ENCODE data around the gene GMNN.

The GMNN gene

GRCh38 chr6:24807584-24807983 lies 32.8 kb downstream of the GMNN start:
- Histone ChIP-seq H3K9me3 (ENCODE audit: severe bottlenecking) (no peaks in the 10 kb centered on the region), H3K27me3 (ENCODE audit: insufficient read depth, low read depth, severe bottlenecking) (no peaks in the 10 kb centered on the region), H3K36me3 (no peaks in the 10 kb centered on the region), H3K4me3 (ENCODE audit: low read depth, low read length) (no peak overlapping the region), H3K27ac (no peak overlapping the region)
- no peak for DNase-seq
- TF ChIP-seq CTCF (IDR thresholded peaks at IDR 0.05; ENCODE audit: low read depth, low read length): no peak

GRCh38 chr6:24809728-24810127 lies 35.0 kb downstream of the GMNN start:
- no peak overlapping the region for H3K4me3 ChIP-seq (ENCODE audit: low read depth, low read length)
- no peaks in the 10 kb centered on the region for H3K27me3 ChIP-seq (ENCODE audit: insufficient read depth, low read depth, severe bottlenecking)
- H3K36me3 ChIP-seq: no peaks in the 10 kb centered on the region
- no peak for DNase-seq
- no peak for TF ChIP-seq CTCF (IDR thresholded peaks at IDR 0.05; ENCODE audit: low read depth, low read length)
- no peak overlapping the region for H3K27ac ChIP-seq
- H3K9me3 ChIP-seq (ENCODE audit: severe bottlenecking): no peaks in the 10 kb centered on the region

GRCh38 chr6:24818346-24818745 lies 43.6 kb downstream of the GMNN start:
- H3K27me3 ChIP-seq (ENCODE audit: insufficient read depth, low read depth, severe bottlenecking): no peaks in the 10 kb centered on the region
- no peak overlapping the region for H3K4me3 ChIP-seq (ENCODE audit: low read depth, low read length)
- no peaks in the 10 kb centered on the region for H3K9me3 ChIP-seq (ENCODE audit: severe bottlenecking)
- H3K36me3 ChIP-seq: no peaks in the 10 kb centered on the region
- peak; percentile 64 for DNase-seq
- no peak overlapping the region for H3K27ac ChIP-seq
- TF ChIP-seq CTCF (IDR thresholded peaks at IDR 0.05; ENCODE audit: low read depth, low read length): no peak

- no peak for DNase-seq
- Histone ChIP-seq H3K9me3 (ENCODE audit: severe bottlenecking) (peaks cover 2% of the 10 kb centered on the region), H3K36me3 (no peaks in the 10 kb centered on the region), H3K27me3 (ENCODE audit: insufficient read depth, low read depth, severe bottlenecking) (no peaks in the 10 kb centered on the region), H3K27ac (no peak overlapping the region), H3K4me3 (ENCODE audit: low read depth, low read length) (no peak overlapping the region)
- no peak for TF ChIP-seq CTCF (IDR thresholded peaks at IDR 0.05; ENCODE audit: low read depth, low read length)
Observed at GRCh38 chr6:24821860-24822444, 47.2 kb downstream of the GMNN start.

GRCh38 chr6:24822696-24823095 lies 48.0 kb downstream of the GMNN start:
- H3K27me3 ChIP-seq (ENCODE audit: insufficient read depth, low read depth, severe bottlenecking): no peaks in the 10 kb centered on the region
- H3K36me3 ChIP-seq: no peaks in the 10 kb centered on the region
- H3K4me3 ChIP-seq (ENCODE audit: low read depth, low read length): no peak overlapping the region
- no peak overlapping the region for H3K27ac ChIP-seq
- peaks cover 2% of the 10 kb centered on the region for H3K9me3 ChIP-seq (ENCODE audit: severe bottlenecking)
- DNase-seq: no peak
- no peak for TF ChIP-seq CTCF (IDR thresholded peaks at IDR 0.05; ENCODE audit: low read depth, low read length)

GRCh38 chr6:24823185-24823584 lies 48.4 kb downstream of the GMNN start:
- H3K36me3 ChIP-seq: no peaks in the 10 kb centered on the region
- no peak overlapping the region for H3K27ac ChIP-seq
- H3K9me3 ChIP-seq (ENCODE audit: severe bottlenecking): peaks cover 2% of the 10 kb centered on the region
- no peaks in the 10 kb centered on the region for H3K27me3 ChIP-seq (ENCODE audit: insufficient read depth, low read depth, severe bottlenecking)
- no peak for DNase-seq
- no peak for TF ChIP-seq CTCF (IDR thresholded peaks at IDR 0.05; ENCODE audit: low read depth, low read length)
- no peak overlapping the region for H3K4me3 ChIP-seq (ENCODE audit: low read depth, low read length)
